WTC11 (cell line): ENCODE measurements around the gene RABL6. TPM values are rescaled to one million over a fixed set of nuclear protein-coding genes. Genes with fewer than 3 reads are reported as not detected.

Experiments
- ATAC-seq: fragments of 200-7000 bp; cut with Tn5 transposase; 2 replicates; pipeline ENCODE4 v1.10.0; 2021; ENCODE audit warnings: mild to moderate bottlenecking, moderate library complexity
- CTCF ChIA-PET: fragments of 300-600 bp; sonication (Branson Sonifier 250); formaldehyde crosslinking; loops from one replicate; lab custom pipeline; 2021; ENCODE audit warnings: antibody characterized with exemption; lab: Charles Lee
- POLR2A ChIA-PET: fragments of 350-600 bp; sonication (Branson Sonifier 250); formaldehyde crosslinking; loops from one replicate; lab custom pipeline; 2021; ENCODE audit warnings: antibody characterized with exemption; lab: Charles Lee
- DNase-seq: peaks from one replicate; pipeline ENCODE4 v3.0.0; 2021; ENCODE audit warnings: low spot score
- H3K27ac Mint-ChIP-seq: 2 replicates; pipeline ENCODE4 v1.8.0; 2021; ENCODE audit warnings: mixed read lengths
- H3K27me3 Mint-ChIP-seq: 2 replicates; pipeline ENCODE4 v1.8.0; 2021; ENCODE audit warnings: low read depth, mild to moderate bottlenecking, moderate library complexity, mixed read lengths
- H3K36me3 Mint-ChIP-seq: 2 replicates; pipeline ENCODE4 v1.8.0; 2021; ENCODE audit warnings: mixed read lengths
- H3K4me1 Mint-ChIP-seq: 2 replicates; pipeline ENCODE4 v1.8.0; 2022; ENCODE audit warnings: mixed read lengths
- H3K4me3 Mint-ChIP-seq: 2 replicates; pipeline ENCODE4 v1.8.0; 2021; ENCODE audit warnings: mild to moderate bottlenecking, moderate library complexity, mixed read lengths
- H3K9me3 Mint-ChIP-seq: 2 replicates; pipeline ENCODE4 v1.8.0; 2021; ENCODE audit warnings: mixed read lengths
- AR ChIP-seq: fragments of 250-450 bp; sonication (Bioruptor Pico); IDR thresholded peaks from 2 replicates; pipeline ENCODE4 v1.9.0; 2021; ENCODE audit warnings: mild to moderate bottlenecking
- CREM ChIP-seq: sonication (generic); formaldehyde crosslinking; IDR thresholded peaks from 2 replicates; pipeline ENCODE4 v1.8.1; 2022; ENCODE audit warnings: mild to moderate bottlenecking, missing genetic modification reagents, moderate library complexity
- ERG ChIP-seq: fragments of 250-450 bp; sonication (Bioruptor Pico); IDR thresholded peaks from 2 replicates; pipeline ENCODE4 v1.8.0; 2021; ENCODE audit warnings: mild to moderate bottlenecking
- ESRRA ChIP-seq: sonication (generic); formaldehyde crosslinking; IDR thresholded peaks from 2 replicates; pipeline ENCODE4 v1.8.1; 2022; ENCODE audit warnings: mild to moderate bottlenecking, missing genetic modification reagents, borderline replicate concordance
- FOXP4 ChIP-seq: sonication (generic); formaldehyde crosslinking; IDR thresholded peaks from 2 replicates; pipeline ENCODE4 v1.8.0; 2022; ENCODE audit warnings: mild to moderate bottlenecking, missing genetic modification reagents
- GRHL2 ChIP-seq: fragments of 250-450 bp; sonication (Bioruptor Pico); IDR thresholded peaks from 2 replicates; pipeline ENCODE4 v1.8.0; 2022; ENCODE audit warnings: mild to moderate bottlenecking, moderate library complexity; ENCODE audit not compliant: insufficient replicate concordance, severe bottlenecking
- IRF2 ChIP-seq: sonication (generic); formaldehyde crosslinking; IDR thresholded peaks from 2 replicates; pipeline ENCODE4 v1.8.0; 2022; ENCODE audit warnings: low read depth, missing genetic modification reagents, borderline replicate concordance
- JUN ChIP-seq: sonication (generic); formaldehyde crosslinking; IDR thresholded peaks from 2 replicates; pipeline ENCODE4 v1.8.0; 2023; ENCODE audit warnings: mild to moderate bottlenecking, missing genetic modification reagents
- MXD4 ChIP-seq: fragments of 250-450 bp; sonication (Bioruptor Pico); IDR thresholded peaks from 2 replicates; pipeline ENCODE4 v1.8.0; 2021; ENCODE audit warnings: mild to moderate bottlenecking, moderate library complexity, borderline replicate concordance
- MYBL2 ChIP-seq: sonication (generic); formaldehyde crosslinking; IDR thresholded peaks from 2 replicates; pipeline ENCODE4 v1.8.1; 2023; ENCODE audit warnings: mild to moderate bottlenecking, moderate library complexity, missing genetic modification reagents
- NFATC4 ChIP-seq: fragments of 250-450 bp; sonication (Bioruptor Pico); IDR thresholded peaks from 2 replicates; pipeline ENCODE4 v1.9.0; 2021; ENCODE audit warnings: mild to moderate bottlenecking
- NFYB ChIP-seq: sonication (generic); formaldehyde crosslinking; conservative IDR thresholded peaks from 2 replicates; pipeline ENCODE4 v1.8.0; 2022; ENCODE audit warnings: low read depth, missing genetic modification reagents
- NR1H2 ChIP-seq: sonication (generic); formaldehyde crosslinking; IDR thresholded peaks from 2 replicates; pipeline ENCODE4 v1.9.0; 2021; ENCODE audit warnings: mild to moderate bottlenecking, moderate library complexity, missing genetic modification reagents
- NR2C2 ChIP-seq: sonication (generic); formaldehyde crosslinking; IDR thresholded peaks from 2 replicates; pipeline ENCODE4 v1.8.0; 2022; ENCODE audit warnings: mild to moderate bottlenecking, missing genetic modification reagents
- OVOL2 ChIP-seq: fragments of 250-450 bp; sonication (Bioruptor Pico); IDR thresholded peaks from 2 replicates; pipeline ENCODE4 v1.9.0; 2021; ENCODE audit warnings: mild to moderate bottlenecking, borderline replicate concordance
- PRRX2 ChIP-seq: fragments of 250-450 bp; sonication (Bioruptor Pico); IDR thresholded peaks from 2 replicates; pipeline ENCODE4 v1.8.0; 2021; ENCODE audit warnings: mild to moderate bottlenecking
- RELA ChIP-seq: sonication (generic); formaldehyde crosslinking; IDR thresholded peaks from 2 replicates; pipeline ENCODE4 v1.8.1; 2022; ENCODE audit warnings: missing genetic modification reagents, mild to moderate bottlenecking, borderline replicate concordance
- TCF7 ChIP-seq: sonication (generic); formaldehyde crosslinking; IDR thresholded peaks from 2 replicates; pipeline ENCODE4 v1.8.0; 2022; ENCODE audit warnings: mild to moderate bottlenecking, low read depth, missing genetic modification reagents, moderate library complexity
- USF1 ChIP-seq: sonication (generic); formaldehyde crosslinking; IDR thresholded peaks from 2 replicates; pipeline ENCODE4 v1.8.0; 2022; ENCODE audit warnings: mild to moderate bottlenecking, missing genetic modification reagents
- ZNF121 ChIP-seq: sonication (generic); formaldehyde crosslinking; IDR thresholded peaks from 2 replicates; pipeline ENCODE4 v1.8.0; 2023; ENCODE audit warnings: missing genetic modification reagents
- ZNF416 ChIP-seq: fragments of 250-450 bp; sonication (Bioruptor Pico); IDR thresholded peaks from 2 replicates; pipeline ENCODE4 v1.9.0; 2021; ENCODE audit warnings: mild to moderate bottlenecking, inconsistent platforms
- ZNF423 ChIP-seq: fragments of 250-450 bp; sonication (Bioruptor Pico); IDR thresholded peaks from 2 replicates; pipeline ENCODE4 v2.1.2; 2022; ENCODE audit warnings: mild to moderate bottlenecking, moderate library complexity
- ZNF671 ChIP-seq: fragments of 250-450 bp; sonication (Bioruptor Pico); IDR thresholded peaks from 2 replicates; pipeline ENCODE4 v1.8.0; 2021; ENCODE audit warnings: mild to moderate bottlenecking
- total RNA-seq: library from RNA; stranded (reverse); gene quantifications from 3 replicates; pipeline ENCODE4 v1.2.3, GENCODE V29; 2021
- TF ChIP-seq, protein P1 (sequence below): sonication (generic); formaldehyde crosslinking; IDR thresholded peaks from 2 replicates; pipeline ENCODE4 v1.8.1; 2023; ENCODE audit warnings: mild to moderate bottlenecking, missing genetic modification reagents, moderate library complexity
- TF ChIP-seq, protein P2 (sequence below): fragments of 250-450 bp; sonication (Bioruptor Pico); IDR thresholded peaks from 2 replicates; pipeline ENCODE4 v1.9.0; 2021; ENCODE audit warnings: moderate library complexity, mild to moderate bottlenecking, inconsistent platforms, borderline replicate concordance
- TF ChIP-seq, protein P3 (sequence below): sonication (generic); formaldehyde crosslinking; IDR thresholded peaks from 2 replicates; pipeline ENCODE4 v1.8.1; 2022; ENCODE audit warnings: mild to moderate bottlenecking, missing genetic modification reagents, moderate library complexity, borderline replicate concordance

RABL6 gene
- total RNA-seq, 1 experiment from 2014 or later: 171 TPM

GRCh38 chr9:136854842-136855460, 47.2 kb downstream of the RABL6 start:
- H3K4me1 Mint-ChIP-seq: peaks cover 2% of the 10 kb centered on the region; the same call in 1 of the 2 replicates
- H3K9me3 Mint-ChIP-seq: no peaks in the 10 kb centered on the region
- peak; percentile 8 for DNase-seq
- ATAC-seq: no peak
- POLR2A ChIA-PET: no interaction called here
- CTCF ChIA-PET: interaction anchor here (1.4 to 3.0 kb wide), 3 partner anchors 11 to 174 kb away, joined by 5 to 13 read pairs (median 6); partner anchors contain the start of gene AJM1
- H3K4me3 Mint-ChIP-seq: no peak overlapping the region
- H3K27ac Mint-ChIP-seq: no peak overlapping the region
- TF ChIP-seq MXD4 (CRISPR knock-in tag) (no peak), USF1 (CRISPR knock-in tag) (no peak), GRHL2 (no peak), ZNF416 (CRISPR knock-in tag) (no peak), RELA (no peak), TCF7 (no peak), ESRRA (CRISPR knock-in tag) (no peak), NR1H2 (CRISPR knock-in tag) (no peak), NFYB (CRISPR knock-in tag) (no peak), OVOL2 (CRISPR knock-in tag) (no peak), AR (CRISPR knock-in tag) (no peak), MYBL2 (CRISPR knock-in tag) (no peak), ZNF671 (CRISPR knock-in tag) (no peak), CREM (no peak), FOXP4 (CRISPR knock-in tag) (no peak), IRF2 (no peak), ZNF121 (no peak), NFATC4 (CRISPR knock-in tag) (no peak), ZNF423 (CRISPR knock-in tag) (no peak)
- TF ChIP-seq, protein P1, sequence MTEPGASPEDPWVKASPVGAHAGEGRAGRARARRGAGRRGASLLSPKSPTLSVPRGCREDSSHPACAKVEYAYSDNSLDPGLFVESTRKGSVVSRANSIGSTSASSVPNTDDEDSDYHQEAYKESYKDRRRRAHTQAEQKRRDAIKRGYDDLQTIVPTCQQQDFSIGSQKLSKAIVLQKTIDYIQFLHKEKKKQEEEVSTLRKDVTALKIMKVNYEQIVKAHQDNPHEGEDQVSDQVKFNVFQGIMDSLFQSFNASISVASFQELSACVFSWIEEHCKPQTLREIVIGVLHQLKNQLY (CRISPR knock-in tag): no peak
- TF ChIP-seq, all 79 proteins: peak for 0
- Mint-ChIP-seq H3K27me3 (no peaks in the 10 kb centered on the region), H3K36me3 (peaks cover 2% of the 10 kb centered on the region; the same call in 1 of the 2 replicates)

DNA sequence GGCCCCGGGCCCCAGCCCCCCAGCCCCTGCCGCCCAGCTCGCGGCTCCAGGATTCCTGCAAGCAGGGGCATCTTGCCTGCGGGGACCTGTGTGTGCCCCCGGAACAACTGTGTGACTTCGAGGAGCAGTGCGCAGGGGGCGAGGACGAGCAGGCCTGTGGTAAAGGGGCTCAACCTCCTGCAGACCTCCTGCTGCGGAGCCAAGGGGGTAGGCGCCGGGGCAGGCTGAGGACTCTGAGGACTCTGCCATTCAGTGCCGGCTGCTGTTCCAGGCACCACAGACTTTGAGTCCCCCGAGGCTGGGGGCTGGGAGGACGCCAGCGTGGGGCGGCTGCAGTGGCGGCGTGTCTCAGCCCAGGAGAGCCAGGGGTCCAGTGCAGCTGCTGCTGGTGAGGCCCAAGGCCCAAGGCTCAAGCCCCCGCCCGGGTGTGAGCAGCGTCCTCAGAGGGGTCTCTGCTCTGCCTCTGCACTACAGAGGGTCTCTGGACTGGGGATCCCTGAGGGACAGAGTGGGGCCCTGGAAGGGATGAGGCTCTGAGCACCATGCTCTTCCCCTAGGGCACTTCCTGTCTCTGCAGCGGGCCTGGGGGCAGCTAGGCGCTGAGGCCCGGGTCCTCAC, 47.8 kb downstream of the RABL6 start:
- DNase-seq: peak; percentile 15
- H3K36me3 Mint-ChIP-seq: no peaks in the 10 kb centered on the region
- POLR2A ChIA-PET: no interaction called here
- CTCF ChIA-PET: interaction anchor here (0.8 to 3.0 kb wide), 4 partner anchors 12 to 174 kb away, joined by 3 to 13 read pairs (median 6); partner anchors contain the start of gene AJM1
- no peaks in the 10 kb centered on the region for H3K4me1 Mint-ChIP-seq
- H3K9me3 Mint-ChIP-seq: no peaks in the 10 kb centered on the region
- H3K27me3 Mint-ChIP-seq: no peaks in the 10 kb centered on the region
- no peak overlapping the region for H3K4me3 Mint-ChIP-seq
- no peak for ATAC-seq
- no peak overlapping the region for H3K27ac Mint-ChIP-seq
- TF ChIP-seq NR2C2 (CRISPR knock-in tag): no peak
- TF ChIP-seq, protein P2, sequence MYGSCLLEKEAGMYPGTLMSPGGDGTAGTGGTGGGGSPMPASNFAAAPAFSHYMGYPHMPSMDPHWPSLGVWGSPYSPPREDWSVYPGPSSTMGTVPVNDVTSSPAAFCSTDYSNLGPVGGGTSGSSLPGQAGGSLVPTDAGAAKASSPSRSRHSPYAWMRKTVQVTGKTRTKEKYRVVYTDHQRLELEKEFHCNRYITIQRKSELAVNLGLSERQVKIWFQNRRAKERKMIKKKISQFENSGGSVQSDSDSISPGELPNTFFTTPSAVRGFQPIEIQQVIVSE (CRISPR knock-in tag): no peak
- no peak for TF ChIP-seq ERG (CRISPR knock-in tag)
- TF ChIP-seq PRRX2 (CRISPR knock-in tag): no peak
- no peak for TF ChIP-seq JUN
- no peak for TF ChIP-seq ZNF121
- TF ChIP-seq, protein P3, sequence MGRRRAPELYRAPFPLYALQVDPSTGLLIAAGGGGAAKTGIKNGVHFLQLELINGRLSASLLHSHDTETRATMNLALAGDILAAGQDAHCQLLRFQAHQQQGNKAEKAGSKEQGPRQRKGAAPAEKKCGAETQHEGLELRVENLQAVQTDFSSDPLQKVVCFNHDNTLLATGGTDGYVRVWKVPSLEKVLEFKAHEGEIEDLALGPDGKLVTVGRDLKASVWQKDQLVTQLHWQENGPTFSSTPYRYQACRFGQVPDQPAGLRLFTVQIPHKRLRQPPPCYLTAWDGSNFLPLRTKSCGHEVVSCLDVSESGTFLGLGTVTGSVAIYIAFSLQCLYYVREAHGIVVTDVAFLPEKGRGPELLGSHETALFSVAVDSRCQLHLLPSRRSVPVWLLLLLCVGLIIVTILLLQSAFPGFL: no peak
